CD4-positive, alpha-beta T cell treated with Interferon gamma for 1 hour (primary cell): ENCODE measurements around the gene HHAT.

Experiments used
- DNase-seq: peaks from one replicate; pipeline ENCODE4 v3.0.0-alpha.2; 2020

Gene HHAT

GRCh38 chr1:210328746-210329503 lies at the start of gene HHAT:
HHAT (plus strand) TSS chr1:210328902; CDS start chr1:210348976, 20,074 bp downstream.
- peak; percentile 58 for DNase-seq

- DNase-seq, result no peak
These were observed 48.5 kb upstream of the HHAT start for GRCh38 chr1:210280221-210280620.

- DNase-seq, result no peak
These were observed 40.6 kb upstream of the HHAT start for GRCh38 chr1:210288116-210288515.

GRCh38 chr1:210289248-210289647 lies 39.5 kb upstream of the HHAT start:
- no peak for DNase-seq

GRCh38 chr1:210291081-210291764 lies 37.5 kb upstream of the HHAT start:
- no peak for DNase-seq

GRCh38 chr1:210291786-210292230 lies 36.9 kb upstream of the HHAT start:
- DNase-seq, result no peak

GRCh38 chr1:210292231-210292871 lies 36.4 kb upstream of the HHAT start:
- DNase-seq, result peak; percentile 5

- DNase-seq, result no peak
These were observed 35.5 kb upstream of the HHAT start for GRCh38 chr1:210293171-210293607.

GRCh38 chr1:210294999-210295745 lies 33.5 kb upstream of the HHAT start:
- DNase-seq, result no peak

GRCh38 chr1:210296682-210297081 lies 32.0 kb upstream of the HHAT start:
- no peak for DNase-seq

- DNase-seq, result no peak
These were observed 30.4 kb upstream of the HHAT start for GRCh38 chr1:210298296-210298695.

- no peak for DNase-seq
These were observed 29.8 kb upstream of the HHAT start for GRCh38 chr1:210298936-210299335.

GRCh38 chr1:210299501-210299900 lies 29.2 kb upstream of the HHAT start:
- no peak for DNase-seq

- DNase-seq, result no peak
These were observed 27.6 kb upstream of the HHAT start for GRCh38 chr1:210300923-210301614.

GRCh38 chr1:210301615-210302000 lies 27.1 kb upstream of the HHAT start:
- no peak for DNase-seq

GRCh38 chr1:210302501-210302900 lies 26.2 kb upstream of the HHAT start:
- DNase-seq, result no peak

GRCh38 chr1:210303391-210303790 lies 25.3 kb upstream of the HHAT start:
- no peak for DNase-seq

GRCh38 chr1:210310562-210311153 lies 18.0 kb upstream of the HHAT start:
- DNase-seq, result no peak

GRCh38 chr1:210311726-210312493 lies 16.8 kb upstream of the HHAT start:
- DNase-seq, result no peak

- DNase-seq, result no peak
These were observed 15.6 kb upstream of the HHAT start for GRCh38 chr1:210313046-210313595.

- no peak for DNase-seq
These were observed 14.8 kb upstream of the HHAT start for GRCh38 chr1:210313921-210314320.
